Fibroblast of lung (primary cell): ENCODE data around the gene SIRT5.

Source experiments
- CTCF ChIP-seq, 2 donors: IDR thresholded peaks in 1 of 2; conservative IDR thresholded peaks in 1 of 2; 1 replicate in 1 of 2; 2 replicates in 1 of 2; pipeline ENCODE4 v1.5.1; 2011 to 2012; ENCODE audit warnings: low read length in 2 of 2, control low read depth in 1 of 2, inconsistent platforms in 1 of 2, low read depth in 1 of 2, mild to moderate bottlenecking in 1 of 2
- EZH2 ChIP-seq: IDR thresholded peaks from 2 replicates; pipeline ENCODE4 v1.5.1; 2012; ENCODE audit warnings: low read length, control low read depth, mild to moderate bottlenecking; ENCODE audit errors: missing control alignments

- no peak for TF ChIP-seq CTCF (conservative IDR thresholded peaks at IDR 0.05 in 1 of 2, IDR thresholded peaks at IDR 0.05 in 1 of 2; ENCODE audit: low read depth in 1 of 2, low read length in 2 of 2)
- TF ChIP-seq EZH2: no peak
Measured at GRCh38 chr6:13635948-13636658, 61.7 kb downstream of the SIRT5 start.
